Testis (tissue), 2 donors: ENCODE data around the gene AK9.

Source experiments
- POLR2A ChIP-seq: fragments of 450-650 bp; IDR thresholded peaks from one replicate; pipeline ENCODE4 v1.6.1; 2017; ENCODE audit warnings: antibody characterized with exemption, mild to moderate bottlenecking, moderate library complexity
- TF ChIP-seq, protein P1 (sequence below), 3 experiments: fragments of 450-650 bp in 2 of 3; fragments of 200-600 bp in 1 of 3; sonication (generic) in 1 of 3; IDR thresholded peaks; one replicate each; pipeline ENCODE4 v1.5.1; 2016 to 2019; ENCODE audit warnings: antibody characterized with exemption in 3 of 3, mild to moderate bottlenecking in 2 of 3, moderate library complexity in 1 of 3

DNA sequence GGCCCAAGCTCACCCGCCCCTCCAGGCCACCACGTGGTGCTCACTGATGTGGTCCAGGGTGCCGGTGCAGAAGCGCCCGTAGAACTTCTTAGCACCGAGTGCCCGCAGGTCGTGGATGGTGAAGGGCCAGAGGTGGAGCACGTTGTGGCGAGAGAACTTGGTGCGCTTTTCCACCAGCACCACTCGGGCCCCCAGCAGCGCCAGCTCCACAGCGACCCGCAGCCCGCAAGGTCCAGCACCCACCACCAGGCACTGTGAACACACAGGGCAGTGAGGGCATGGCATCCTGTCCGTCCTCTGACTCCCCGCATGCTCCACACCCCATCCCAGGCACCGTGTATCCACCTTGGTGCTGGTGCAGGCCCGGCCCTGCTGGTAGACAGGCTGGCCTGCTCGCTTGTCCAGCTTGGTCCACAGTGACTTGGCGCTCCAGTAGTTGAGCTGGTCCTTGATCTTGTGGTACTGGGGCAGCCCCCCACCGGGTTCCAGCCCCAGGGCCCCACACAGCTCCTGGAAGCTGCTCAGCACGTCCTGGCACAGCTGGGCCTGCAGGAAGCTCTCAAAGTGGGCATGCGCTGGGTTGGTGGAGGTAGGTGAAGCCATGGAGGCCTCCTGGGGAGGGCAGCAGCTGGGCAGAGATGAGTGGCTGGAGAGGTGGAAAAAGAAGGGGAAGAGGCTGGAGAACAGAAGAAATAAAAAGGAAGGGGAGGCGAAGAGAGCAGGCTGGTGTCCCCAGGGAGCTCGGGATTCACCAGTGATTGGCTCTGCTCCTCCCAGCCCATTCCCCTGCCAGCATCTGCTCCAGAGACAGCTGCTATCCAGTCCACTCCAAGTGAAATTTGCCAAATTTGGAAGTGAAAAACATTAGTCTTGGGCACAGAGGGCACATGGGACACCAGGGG, 237.2 kb downstream of the AK9 start:
- TF ChIP-seq POLR2A = no peak
- TF ChIP-seq, protein P1, sequence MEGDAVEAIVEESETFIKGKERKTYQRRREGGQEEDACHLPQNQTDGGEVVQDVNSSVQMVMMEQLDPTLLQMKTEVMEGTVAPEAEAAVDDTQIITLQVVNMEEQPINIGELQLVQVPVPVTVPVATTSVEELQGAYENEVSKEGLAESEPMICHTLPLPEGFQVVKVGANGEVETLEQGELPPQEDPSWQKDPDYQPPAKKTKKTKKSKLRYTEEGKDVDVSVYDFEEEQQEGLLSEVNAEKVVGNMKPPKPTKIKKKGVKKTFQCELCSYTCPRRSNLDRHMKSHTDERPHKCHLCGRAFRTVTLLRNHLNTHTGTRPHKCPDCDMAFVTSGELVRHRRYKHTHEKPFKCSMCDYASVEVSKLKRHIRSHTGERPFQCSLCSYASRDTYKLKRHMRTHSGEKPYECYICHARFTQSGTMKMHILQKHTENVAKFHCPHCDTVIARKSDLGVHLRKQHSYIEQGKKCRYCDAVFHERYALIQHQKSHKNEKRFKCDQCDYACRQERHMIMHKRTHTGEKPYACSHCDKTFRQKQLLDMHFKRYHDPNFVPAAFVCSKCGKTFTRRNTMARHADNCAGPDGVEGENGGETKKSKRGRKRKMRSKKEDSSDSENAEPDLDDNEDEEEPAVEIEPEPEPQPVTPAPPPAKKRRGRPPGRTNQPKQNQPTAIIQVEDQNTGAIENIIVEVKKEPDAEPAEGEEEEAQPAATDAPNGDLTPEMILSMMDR (IDR thresholded peaks at IDR 0.05) = no peak
